Loucy (cell line): ENCODE results near the gene GSDME.

ENCODE experiments used
- H2AFZ ChIP-seq: fragments of 200-600 bp; sonication (generic); 2 replicates; pipeline ENCODE4 v1.6.0; 2016; ENCODE audit warnings: antibody characterized with exemption, mild to moderate bottlenecking, low read length, moderate library complexity
- H3F3A ChIP-seq: fragments of 200-600 bp; 2 replicates; pipeline ENCODE4 v1.6.0; 2016; ENCODE audit warnings: antibody characterized with exemption, low read depth, mild to moderate bottlenecking
- H3K27me3 ChIP-seq: fragments of 200-600 bp; sonication (generic); 2 replicates; pipeline ENCODE4 v1.6.1; 2014; ENCODE audit warnings: low read length, mild to moderate bottlenecking; ENCODE audit not compliant: insufficient read depth, poor library complexity, severe bottlenecking
- H3K36me3 ChIP-seq: fragments of 200-600 bp; sonication (generic); 2 replicates; pipeline ENCODE4 v1.6.1; 2016; ENCODE audit warnings: low read length; ENCODE audit not compliant: insufficient read depth
- H3K4me1 ChIP-seq: fragments of 200-600 bp; sonication (generic); 2 replicates; pipeline ENCODE4 v1.5.1; 2014; ENCODE audit warnings: low read length, mild to moderate bottlenecking; ENCODE audit not compliant: insufficient read depth, poor library complexity, severe bottlenecking
- H3K4me2 ChIP-seq: fragments of 200-600 bp; sonication (generic); 2 replicates; pipeline ENCODE4 v1.6.0; 2014; ENCODE audit warnings: antibody characterized with exemption, low read length, low read depth, mild to moderate bottlenecking; ENCODE audit not compliant: poor library complexity, severe bottlenecking
- H3K4me3 ChIP-seq: fragments of 200-600 bp; sonication (generic); 2 replicates; pipeline ENCODE4 v1.5.1; 2014; ENCODE audit warnings: low read length, mild to moderate bottlenecking, mixed read lengths; ENCODE audit not compliant: poor library complexity, severe bottlenecking
- H3K79me2 ChIP-seq: fragments of 200-600 bp; sonication (generic); 2 replicates; pipeline ENCODE4 v1.6.1; 2014; ENCODE audit warnings: low read length; ENCODE audit not compliant: insufficient read depth
- H3K9ac ChIP-seq: fragments of 200-600 bp; sonication (generic); 2 replicates; pipeline ENCODE4 v1.6.0; 2014; ENCODE audit warnings: mild to moderate bottlenecking, low read depth, low read length, moderate library complexity; ENCODE audit not compliant: poor library complexity, severe bottlenecking
- H3K9me2 ChIP-seq: fragments of 200-600 bp; sonication (generic); replicated peaks from 2 replicates; pipeline ENCODE4 v1.6.1; 2016; ENCODE audit warnings: low read depth, low read length, mixed read lengths
- H3K9me3 ChIP-seq: fragments of 200-600 bp; sonication (generic); 2 replicates; pipeline ENCODE4 v1.6.1; 2014; ENCODE audit warnings: mild to moderate bottlenecking, antibody characterized with exemption, low read length, low read depth; ENCODE audit not compliant: insufficient read depth
- H4K20me1 ChIP-seq: fragments of 200-600 bp; sonication (generic); 2 replicates; pipeline ENCODE4 v1.6.0; 2014; ENCODE audit warnings: antibody characterized with exemption, low read length, mild to moderate bottlenecking; ENCODE audit not compliant: insufficient read depth, poor library complexity, severe bottlenecking
- CTCF ChIP-seq: fragments of 200-600 bp; sonication (generic); conservative IDR thresholded peaks from 2 replicates; pipeline ENCODE4 v1.5.1; 2014; ENCODE audit warnings: mild to moderate bottlenecking, antibody characterized with exemption, low read length
- EZH2phosphoT487 ChIP-seq: fragments of 200-600 bp; IDR thresholded peaks from 2 replicates; pipeline ENCODE4 v1.6.1; 2018; ENCODE audit warnings: antibody characterized with exemption, mild to moderate bottlenecking, moderate library complexity, borderline replicate concordance

The GSDME gene

GRCh38 chr7:24705461-24705954 is 51.8 kb downstream of the GSDME start:
- no peaks in the 10 kb centered on the region for H3K36me3 ChIP-seq
- H4K20me1 ChIP-seq, result no peaks in the 10 kb centered on the region
- TF ChIP-seq CTCF (no peak), EZH2phosphoT487 (no peak)

GRCh38 chr7:24704311-24704710 is 53.0 kb downstream of the GSDME start:
- H3K4me2 ChIP-seq, result no peak overlapping the region
- H3F3A ChIP-seq, result no peaks in the 10 kb centered on the region
- H3K36me3 ChIP-seq, result no peaks in the 10 kb centered on the region
- H3K9me3 ChIP-seq, result no peaks in the 10 kb centered on the region
- H3K27me3 ChIP-seq, result no peaks in the 10 kb centered on the region
- no peaks in the 10 kb centered on the region for H3K79me2 ChIP-seq
- TF ChIP-seq CTCF (no peak), EZH2phosphoT487 (no peak)
- no peak overlapping the region for H3K9ac ChIP-seq
- no peak overlapping the region for H3K4me3 ChIP-seq
- no peaks in the 10 kb centered on the region for H3K4me1 ChIP-seq
- H3K9me2 ChIP-seq, result no peaks in the 10 kb centered on the region
- H2AFZ ChIP-seq, result no peak overlapping the region
- H4K20me1 ChIP-seq, result no peaks in the 10 kb centered on the region

More at GRCh38 chr7:24705461-24705954, 51.8 kb downstream of the GSDME start:
- Histone ChIP-seq H3F3A (no peaks in the 10 kb centered on the region), H3K79me2 (no peaks in the 10 kb centered on the region), H3K9ac (no peak overlapping the region), H3K27me3 (no peaks in the 10 kb centered on the region), H3K4me1 (no peaks in the 10 kb centered on the region), H2AFZ (no peak overlapping the region), H3K4me3 (no peak overlapping the region), H3K4me2 (no peak overlapping the region), H3K9me2 (no peaks in the 10 kb centered on the region), H3K9me3 (no peaks in the 10 kb centered on the region)

- no peak overlapping the region for H3K4me3 ChIP-seq
- no peaks in the 10 kb centered on the region for H3K79me2 ChIP-seq
- no peak overlapping the region for H3K4me2 ChIP-seq
- no peaks in the 10 kb centered on the region for H3K9me3 ChIP-seq
- H3K9ac ChIP-seq, result no peak overlapping the region
- H4K20me1 ChIP-seq, result no peaks in the 10 kb centered on the region
- TF ChIP-seq CTCF, result no peak
- TF ChIP-seq EZH2phosphoT487, result no peak
- H3F3A ChIP-seq, result no peaks in the 10 kb centered on the region
- H3K9me2 ChIP-seq, result no peaks in the 10 kb centered on the region
- no peaks in the 10 kb centered on the region for H3K27me3 ChIP-seq
- no peaks in the 10 kb centered on the region for H3K4me1 ChIP-seq
- no peaks in the 10 kb centered on the region for H3K36me3 ChIP-seq
- no peak overlapping the region for H2AFZ ChIP-seq
Observed at GRCh38 chr7:24703296-24703695, 54.0 kb downstream of the GSDME start.
